ENCODE measurements around the gene MAZ. TPM values are rescaled to one million over a fixed set of nuclear protein-coding genes. Genes with fewer than 3 reads are reported as not detected.

The MAZ gene
- total RNA-seq, 1 experiment from 2014 or later = 256 TPM

GRCh38 chr16:29860218-29860617 lies 53.9 kb downstream of the MAZ start:
- intact Hi-C loops (cut with micrococcal nuclease) = loop anchor here (5.0 kb wide), 1 partner anchor 43 kb away; the partner anchor contains the start of gene PAGR1
- Histone ChIP-seq H4K20me1 (ENCODE audit: insufficient read depth) (no peaks in the 10 kb centered on the region), H3K9me2 (ENCODE audit: insufficient read depth) (no peaks in the 10 kb centered on the region), H3K36me3 (ENCODE audit: control insufficient read depth in 1 of 2, insufficient read depth in 2 of 2, low read length in 2 of 2) (peaks cover 10 to 17% of the 10 kb centered on the region in 2 experiments), H3K4me1 (ENCODE audit: control insufficient read depth in 1 of 2, insufficient read depth in 2 of 2, low read length in 2 of 2) (peaks cover 0 to 15% of the 10 kb centered on the region in 2 experiments; a peak in 3 of 4 replicates), H3K27ac (ENCODE audit: low read depth, low read length) (no peak overlapping the region), H3K9ac (ENCODE audit: low read length) (no peak overlapping the region), H3K27me3 (ENCODE audit: insufficient read depth, low read length) (no peaks in the 10 kb centered on the region), H3K4me2 (ENCODE audit: low read length) (no peak overlapping the region), H3K9me3 (ENCODE audit: control insufficient read depth in 1 of 2, insufficient read depth in 1 of 2, low read depth in 1 of 2, low read length in 2 of 2) (no peaks in the 10 kb centered on the region), H3K79me2 (ENCODE audit: insufficient read depth, low read length) (peaks cover 20% of the 10 kb centered on the region), H3K4me3 (replicated peaks in 1 of 2; ENCODE audit: low read depth in 1 of 2, low read length in 2 of 2) (no peak overlapping the region), H2AFZ (ENCODE audit: low read depth, low read length, poor library complexity, severe bottlenecking) (no peak overlapping the region)
- ChIA-PET RAD21 (ENCODE audit: low non-redundant PET in 1 of 2, low total read pairs in 2 of 2, uncharacterized antibody in 2 of 2, unreplicated experiment in 2 of 2) (no interaction called here), CTCF (no interaction called here), POLR2A (no interaction called here)
- no peak for ATAC-seq
- BruUV-seq (replicated peaks) = no TSS peak
- DNase-seq (ENCODE audit: low read depth, low spot score) = no peak
- TF ChIP-seq SIN3A (IDR thresholded peaks at IDR 0.05; ENCODE audit: low read depth) (no peak), SRF (IDR thresholded peaks at IDR 0.05; ENCODE audit: low read depth) (no peak), YY1 (IDR thresholded peaks at IDR 0.05; ENCODE audit: extremely low read depth, insufficient replicate concordance, low read depth, low read length) (no peak), ZNF274 (IDR thresholded peaks at IDR 0.05; ENCODE audit: low read depth, low read length) (no peak)

Other genes starting within 250 kb of the MAZ start
- gene SPN, start 143.3 kb upstream of the MAZ start, total RNA-seq (2021; ENCODE audit: unreplicated experiment) = 0.47 TPM
- 0.52 TPM for gene QPRT, start 127.3 kb upstream of the MAZ start, total RNA-seq (2021; ENCODE audit: unreplicated experiment)
- 0.15 TPM for gene C16orf54, start 60.5 kb upstream of the MAZ start, total RNA-seq (2021; ENCODE audit: unreplicated experiment)
- 0.07 TPM for gene ZG16, start 28.3 kb upstream of the MAZ start, total RNA-seq (2021; ENCODE audit: unreplicated experiment)
- gene KIF22, start 15.8 kb upstream of the MAZ start, total RNA-seq (2021; ENCODE audit: unreplicated experiment) = 155 TPM
- 4.0 TPM for gene PRRT2, start 5.7 kb downstream of the MAZ start, total RNA-seq (2021; ENCODE audit: unreplicated experiment)
- 28.9 TPM for gene PAGR1, start 9.6 kb downstream of the MAZ start, total RNA-seq (2021; ENCODE audit: unreplicated experiment)
- 75.1 TPM for gene MVP, start 13.9 kb downstream of the MAZ start, total RNA-seq (2021; ENCODE audit: unreplicated experiment)
- gene CDIPT, start 56.7 kb downstream of the MAZ start, total RNA-seq (2021; ENCODE audit: unreplicated experiment) = 58.3 TPM
- gene SEZ6L2, start 93.0 kb downstream of the MAZ start, total RNA-seq (2021; ENCODE audit: unreplicated experiment) = 49.3 TPM
- gene ASPHD1, start 94.0 kb downstream of the MAZ start, total RNA-seq (2021; ENCODE audit: unreplicated experiment) = 18.4 TPM
- 40.7 TPM for gene KCTD13, start 119.7 kb downstream of the MAZ start, total RNA-seq (2021; ENCODE audit: unreplicated experiment)
- gene TMEM219, start 155.6 kb downstream of the MAZ start, total RNA-seq (2021; ENCODE audit: unreplicated experiment) = 75.5 TPM
- 56.7 TPM for gene TAOK2, start 167.3 kb downstream of the MAZ start, total RNA-seq (2021; ENCODE audit: unreplicated experiment)
- gene HIRIP3, start 189.1 kb downstream of the MAZ start, total RNA-seq (2021; ENCODE audit: unreplicated experiment) = 21.8 TPM
- gene INO80E, start 189.7 kb downstream of the MAZ start, total RNA-seq (2021; ENCODE audit: unreplicated experiment) = 89.8 TPM
- gene DOC2A, start 204.5 kb downstream of the MAZ start, total RNA-seq (2021; ENCODE audit: unreplicated experiment) = 17.3 TPM
- not detected for gene C16orf92, start 216.7 kb downstream of the MAZ start, total RNA-seq (2021; ENCODE audit: unreplicated experiment)
- 1.0 TPM for gene TLCD3B, start 224.7 kb downstream of the MAZ start, total RNA-seq (2021; ENCODE audit: unreplicated experiment)